Psoas muscle (tissue), 8 donors: ENCODE data around the gene PRKCA. TPM values are rescaled to one million over a fixed set of nuclear protein-coding genes. Genes with fewer than 3 reads are reported as not detected.

Source experiments
- ATAC-seq, 4 donors: fragments of 200-7000 bp; cut with Tn5 transposase; one replicate each; pipeline ENCODE4 v1.9.1; 2020; ENCODE audit warnings: moderate library complexity in 3 of 4, mild to moderate bottlenecking in 2 of 4
- DNase-seq, 2 donors: peaks; one replicate each; pipeline ENCODE4 v3.0.0-alpha.2; 2020
- H3K27ac ChIP-seq: fragments of 200-600 bp; one replicate; pipeline ENCODE4 v1.8.0; 2022
- H3K27me3 ChIP-seq, 3 donors: fragments of 200-600 bp in 1 of 3; one replicate each; pipeline versions ENCODE4 v1.6.1 to v1.8.0; 2013 to 2022; ENCODE audit warnings: low read length in 2 of 3, mild to moderate bottlenecking in 2 of 3, moderate library complexity in 1 of 3; ENCODE audit not compliant: insufficient read depth in 3 of 3
- H3K36me3 ChIP-seq, 2 donors: fragments of 200-600 bp in 1 of 2; one replicate each; pipeline versions ENCODE4 v1.6.1 to v1.8.0; 2013 to 2022; ENCODE audit warnings: low read depth in 1 of 2, mild to moderate bottlenecking in 1 of 2, moderate library complexity in 1 of 2; ENCODE audit not compliant: insufficient read depth in 1 of 2
- H3K4me1 ChIP-seq: fragments of 200-600 bp; one replicate; pipeline ENCODE4 v1.8.0; 2022
- H3K4me3 ChIP-seq: fragments of 200-600 bp; one replicate; pipeline ENCODE4 v1.8.0; 2022; ENCODE audit warnings: mild to moderate bottlenecking
- H3K9me3 ChIP-seq: fragments of 200-600 bp; one replicate; pipeline ENCODE4 v1.8.0; 2022
- CTCF ChIP-seq: fragments of 200-600 bp; IDR thresholded peaks from one replicate; pipeline ENCODE4 v1.8.0; 2022; ENCODE audit warnings: antibody characterized with exemption
- WGBS, 3 donors: extraction: QIAGEN DNeasy Blood & Tissue Kit; methylation state at CpG; one replicate each; pipeline versions ENCODE4 v1.1.6 to v1.1.7; 2013; 5-methylcytosine and 5-hydroxymethylcytosine counted together
- intact Hi-C, 2 donors: fragments of 100-400 bp; cut with DNase I; formaldehyde crosslinking; loops; one replicate each; pipeline versions ENCODE4 v1.11.0 to v1.14.2; 2022
- polyA plus RNA-seq, 3 donors: library from polyadenylated mRNA; stranded (reverse); fragments of 200-250 nt; gene quantifications; one replicate each; pipeline ENCODE4 v1.2.3, GENCODE V29; 2013
- total RNA-seq, 4 donors: library from RNA; stranded (reverse); fragmentation: NEBNext Ultra II Directional in 2 of 4; extraction: Animal tissue kit (Norgen Biotek cat#: 25700) in 2 of 4; gene quantifications; one replicate each; pipeline versions ENCODE4 v1.2.1 to v1.2.4, GENCODE V29; 2021 to 2023
- donor health status: healthy with polysubstance abuse.
- donor health status: DM: no; HTN: no; CAD: no; lungs with moderate emphysema.
- donor health status: Bipolar disorder and iron deficiency.
- donor health status: healthy.
- donor health status: DM: yes; HTN: yes; CAD: no.
- donor health status: DM: no; HTN: no; CAD: no.
- donor health status: DM: no; HTN: no; CAD: no.
- donor health status: DM: yes; HTN: yes; CAD: no.

PRKCA gene
- total and polyA plus RNA-seq, 7 donors, result 0.35 to 15.5 (median 8.2) TPM

DNA sequence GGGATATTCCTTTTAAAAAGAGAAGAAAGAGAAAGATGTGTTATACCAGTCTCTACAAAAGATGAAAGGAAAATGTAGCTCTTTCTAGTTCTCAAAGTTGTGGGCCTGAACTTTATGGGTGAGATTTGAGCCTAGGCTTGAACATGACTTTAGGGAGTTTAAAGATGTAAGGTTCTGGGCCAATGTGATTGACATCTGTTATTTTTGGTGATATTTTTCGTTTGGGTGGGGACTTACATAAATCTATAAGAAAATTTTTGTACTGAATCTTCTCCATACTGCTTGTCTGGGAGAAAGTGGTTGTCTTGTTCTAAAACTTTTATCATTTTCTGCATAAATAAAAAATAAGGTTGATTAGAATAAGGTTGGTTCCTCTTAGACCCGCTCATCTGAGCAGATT lies 4.8 kb downstream of the PRKCA start:
- Histone ChIP-seq H3K27me3 (no peaks in the 10 kb centered on the region), H3K27ac (no peak overlapping the region), H3K36me3 (no peaks in the 10 kb centered on the region), H3K9me3 (no peaks in the 10 kb centered on the region), H3K4me1 (peaks cover 19% of the 10 kb centered on the region), H3K4me3 (no peak overlapping the region)
- WGBS, 3 donors, result 88 to 92% (median 88%) methylated on average over 2 of the region's 2 CpGs
- no peak for TF ChIP-seq CTCF
- ATAC-seq (no peak), DNase-seq (no peak)
- intact Hi-C loops, result no loop called here

- H3K36me3 ChIP-seq, result no peaks in the 10 kb centered on the region
- peak overlapping the region; percentile 68 for H3K27ac ChIP-seq
- peaks cover 29% of the 10 kb centered on the region for H3K4me1 ChIP-seq
- TF ChIP-seq CTCF, result no peak
- intact Hi-C loops, result no loop called here
- H3K4me3 ChIP-seq, result no peak overlapping the region
- WGBS, 3 donors, result 48 to 80% (median 52%) methylated on average over 2 of the region's 2 CpGs
- no peaks in the 10 kb centered on the region for H3K9me3 ChIP-seq
- ATAC-seq (peak in 3 of 4 donors; percentile 59 to 73 (median 63)), DNase-seq (no peak)
- no peaks in the 10 kb centered on the region for H3K27me3 ChIP-seq
Measured at GRCh38 chr17:66308856-66309255, 6.4 kb downstream of the PRKCA start.

GRCh38 chr17:66309793-66310192 lies 7.4 kb downstream of the PRKCA start:
- peak in 3 of 4 donors; percentile 32 to 58 (median 48) for ATAC-seq
- peak overlapping the region; percentile 43 for H3K4me3 ChIP-seq
- intact Hi-C loops, result no loop called here

GRCh38 chr17:66310528-66311148 lies 8.2 kb downstream of the PRKCA start:
- H3K9me3 ChIP-seq, result no peaks in the 10 kb centered on the region
- WGBS, 3 donors, result 90 to 92% (median 91%) methylated on average over 7 of the region's 7 CpGs
- H3K27ac ChIP-seq, result no peak overlapping the region
- intact Hi-C loops, result no loop called here
- no peaks in the 10 kb centered on the region for H3K36me3 ChIP-seq
- TF ChIP-seq CTCF, result no peak
- DNase-seq (no peak), ATAC-seq (no peak)
- H3K4me1 ChIP-seq, result peaks cover 28% of the 10 kb centered on the region
- peak overlapping the region; percentile 43 for H3K4me3 ChIP-seq
- no peaks in the 10 kb centered on the region for H3K27me3 ChIP-seq

More at GRCh38 chr17:66309793-66310192, 7.4 kb downstream of the PRKCA start:
- H3K27ac ChIP-seq, result peak overlapping the region; percentile 68
- TF ChIP-seq CTCF, result no peak
- no peaks in the 10 kb centered on the region for H3K9me3 ChIP-seq
- no peak for DNase-seq
- H3K4me1 ChIP-seq, result peaks cover 28% of the 10 kb centered on the region
- 40 to 46% (median 45%) methylated on average over 4 of the region's 4 CpGs for WGBS, 3 donors
- no peaks in the 10 kb centered on the region for H3K36me3 ChIP-seq
- H3K27me3 ChIP-seq, result no peaks in the 10 kb centered on the region

GRCh38 chr17:66312912-66313311 lies 10.5 kb downstream of the PRKCA start:
- TF ChIP-seq CTCF, result no peak

More at GRCh38 chr17:66312912-66313311, 10.5 kb downstream of the PRKCA start:
- ATAC-seq (peak in 3 of 4 donors; percentile 57 to 70 (median 63)), DNase-seq (no peak)
- Histone ChIP-seq H3K27ac (peak overlapping the region; percentile 4), H3K36me3 (no peaks in the 10 kb centered on the region), H3K9me3 (no peaks in the 10 kb centered on the region), H3K27me3 (no peaks in the 10 kb centered on the region), H3K4me3 (no peak overlapping the region), H3K4me1 (peaks cover 28% of the 10 kb centered on the region)
- intact Hi-C loops, result no loop called here
- WGBS, 3 donors, result 45 to 90% (median 50%) methylated on average over 8 of the region's 8 CpGs
